Activated naive CD8-positive, alpha-beta T cell treated with anti-CD3 and anti-CD28 coated beads, Interleukin-2, amount 50 U/mL, for 24 hours (primary cell): ENCODE measurements around the gene GABRD.

ENCODE experiments used
- ATAC-seq: fragments of 150-1000 bp; cut with Tn5 transposase; one replicate; pipeline ENCODE4 v1.10.0; 2021
- DNase-seq: peaks from one replicate; pipeline ENCODE4 v3.0.0; 2021
- H3K27ac Mint-ChIP-seq: one replicate; pipeline ENCODE4 v1.8.0; 2021; ENCODE audit warnings: mild to moderate bottlenecking, mixed read lengths
- H3K27me3 Mint-ChIP-seq: one replicate; pipeline ENCODE4 v1.8.0; 2021; ENCODE audit warnings: mixed read lengths
- H3K36me3 Mint-ChIP-seq: one replicate; pipeline ENCODE4 v1.8.0; 2021; ENCODE audit warnings: low read depth, mixed read lengths
- H3K4me1 Mint-ChIP-seq: one replicate; pipeline ENCODE4 v1.8.0; 2021; ENCODE audit warnings: mixed read lengths
- H3K4me3 Mint-ChIP-seq: one replicate; pipeline ENCODE4 v1.8.0; 2021; ENCODE audit warnings: mild to moderate bottlenecking, moderate library complexity, mixed read lengths
- H3K9me3 Mint-ChIP-seq: one replicate; pipeline ENCODE4 v1.8.0; 2021; ENCODE audit warnings: mixed read lengths

GABRD gene

DNA sequence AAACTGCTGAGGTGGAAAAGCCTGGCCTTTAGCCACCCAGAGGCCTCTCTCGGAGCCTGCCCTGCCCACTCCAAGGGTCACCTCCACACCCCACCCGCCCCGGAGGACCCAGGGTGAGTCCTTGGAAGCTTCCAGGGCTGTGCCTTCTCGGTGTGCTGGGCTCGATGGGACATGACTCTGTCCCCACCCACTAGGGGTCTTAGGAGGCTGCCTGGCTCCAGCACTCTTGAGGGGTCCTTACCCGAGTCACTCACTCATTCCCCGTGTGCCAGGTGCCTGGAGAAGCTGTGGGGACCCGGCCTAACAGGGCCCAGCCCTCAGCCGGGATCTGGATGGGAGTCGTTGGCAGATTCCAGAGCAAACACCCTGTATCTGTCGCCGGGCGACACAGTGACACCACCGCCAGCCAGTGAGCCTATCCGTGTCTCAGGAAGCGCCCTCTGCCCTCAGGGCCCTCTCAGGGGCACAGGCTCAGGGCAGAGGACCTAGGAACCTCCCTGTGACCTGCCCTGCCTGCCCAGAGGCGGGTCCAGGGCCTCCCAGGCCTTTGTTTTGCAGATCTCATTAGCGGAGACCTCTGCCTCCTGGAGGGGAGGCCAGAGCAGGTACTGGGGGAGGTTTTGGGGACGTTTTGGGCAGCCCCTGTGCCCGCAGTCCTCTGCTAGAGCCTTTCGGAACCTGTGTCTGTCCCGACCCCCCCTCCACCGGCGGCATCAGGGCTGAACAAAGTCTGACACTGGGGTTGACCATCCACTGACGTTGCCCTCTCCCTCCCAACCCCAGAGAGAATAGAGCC, 28.0 kb downstream of the GABRD start:
- Mint-ChIP-seq H3K9me3 (no peaks in the 10 kb centered on the region), H3K27ac (no peak overlapping the region), H3K36me3 (no peaks in the 10 kb centered on the region), H3K27me3 (peaks cover 20% of the 10 kb centered on the region), H3K4me1 (peaks cover 24% of the 10 kb centered on the region), H3K4me3 (no peak overlapping the region)
- ATAC-seq: no peak
- no peak for DNase-seq

DNA sequence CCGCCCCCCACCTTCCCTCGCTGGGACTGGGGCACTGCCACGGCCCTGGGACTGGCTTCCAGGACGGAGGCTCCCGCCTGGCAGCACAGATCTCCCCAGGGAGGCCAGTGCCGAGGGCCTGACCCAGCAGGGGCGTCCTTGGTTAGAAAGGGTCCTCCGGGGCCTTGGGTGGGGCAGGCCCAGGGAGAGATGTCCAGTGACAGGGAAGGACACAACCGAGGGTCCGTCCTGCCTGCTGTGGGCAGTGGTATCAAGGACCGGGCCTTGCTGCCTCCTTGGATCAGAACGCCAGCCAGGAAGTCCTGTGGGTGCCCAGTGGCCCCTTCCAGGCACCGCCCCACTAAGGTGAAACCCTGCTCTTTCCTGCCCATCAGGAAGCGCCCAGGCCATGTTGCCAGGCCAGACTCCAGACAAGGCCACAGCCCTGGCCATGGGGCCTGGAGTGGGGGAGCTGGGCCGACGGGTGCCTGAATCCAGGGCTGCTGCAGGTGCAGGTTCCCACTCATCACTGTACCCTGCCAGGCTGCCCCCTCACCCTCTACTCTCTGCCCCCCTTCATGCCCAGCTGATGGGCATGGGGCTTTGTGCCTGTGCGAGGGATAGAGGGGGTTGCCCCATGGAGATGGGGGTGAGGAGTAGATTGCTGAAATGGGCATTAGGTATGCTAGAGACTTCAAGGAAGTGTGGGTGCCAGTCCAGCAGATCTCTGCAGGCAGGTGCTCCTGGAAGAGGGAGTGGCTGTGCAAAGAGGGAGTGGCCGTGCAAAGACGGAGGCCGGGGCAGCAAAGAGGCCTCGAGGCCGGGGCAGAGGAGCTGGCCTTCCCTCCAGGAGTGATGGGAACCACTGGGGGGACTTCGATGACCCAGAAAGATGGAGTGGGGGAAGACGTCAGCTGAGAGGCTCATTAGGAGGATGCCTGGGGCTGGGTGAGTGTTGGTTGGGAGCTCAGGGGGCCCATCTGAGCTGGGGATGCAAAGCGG, 28.9 kb downstream of the GABRD start:
- no peak for DNase-seq
- H3K27me3 Mint-ChIP-seq: peaks cover 20% of the 10 kb centered on the region
- peaks cover 24% of the 10 kb centered on the region for H3K4me1 Mint-ChIP-seq
- H3K4me3 Mint-ChIP-seq: peak overlapping the region; percentile 14
- H3K9me3 Mint-ChIP-seq: no peaks in the 10 kb centered on the region
- no peaks in the 10 kb centered on the region for H3K36me3 Mint-ChIP-seq
- H3K27ac Mint-ChIP-seq: no peak overlapping the region
- ATAC-seq: no peak

DNA sequence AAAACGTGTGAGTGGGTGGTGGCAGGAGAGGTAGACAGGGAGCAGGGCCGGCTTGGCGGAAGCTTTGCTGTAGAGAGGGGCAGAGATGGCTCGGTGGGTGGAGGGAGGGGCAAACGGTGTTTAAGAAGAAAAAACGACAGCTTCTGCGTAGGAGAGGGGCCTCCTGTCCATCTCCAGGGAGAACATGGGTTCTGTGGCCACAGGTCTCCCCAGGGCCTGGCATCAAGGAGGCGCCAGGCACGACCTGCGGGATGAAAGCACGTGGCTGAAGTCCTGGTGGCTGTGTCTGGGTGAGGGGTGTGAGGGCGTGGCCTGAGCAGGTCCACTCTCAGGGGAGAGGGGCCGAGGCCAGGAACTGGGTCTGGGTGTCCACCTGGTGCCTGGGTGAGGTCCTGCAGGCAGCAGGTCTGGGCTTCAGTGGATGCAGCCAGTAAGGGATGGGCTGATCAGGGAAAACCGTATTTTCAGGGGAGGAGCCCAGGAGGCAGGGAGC, 30.1 kb downstream of the GABRD start:
- Mint-ChIP-seq H3K27ac (peak overlapping the region; percentile 27), H3K36me3 (no peaks in the 10 kb centered on the region), H3K9me3 (no peaks in the 10 kb centered on the region), H3K4me3 (peak overlapping the region; percentile 78), H3K27me3 (peaks cover 17% of the 10 kb centered on the region), H3K4me1 (peaks cover 19% of the 10 kb centered on the region)
- no peak for DNase-seq
- ATAC-seq: no peak

DNA sequence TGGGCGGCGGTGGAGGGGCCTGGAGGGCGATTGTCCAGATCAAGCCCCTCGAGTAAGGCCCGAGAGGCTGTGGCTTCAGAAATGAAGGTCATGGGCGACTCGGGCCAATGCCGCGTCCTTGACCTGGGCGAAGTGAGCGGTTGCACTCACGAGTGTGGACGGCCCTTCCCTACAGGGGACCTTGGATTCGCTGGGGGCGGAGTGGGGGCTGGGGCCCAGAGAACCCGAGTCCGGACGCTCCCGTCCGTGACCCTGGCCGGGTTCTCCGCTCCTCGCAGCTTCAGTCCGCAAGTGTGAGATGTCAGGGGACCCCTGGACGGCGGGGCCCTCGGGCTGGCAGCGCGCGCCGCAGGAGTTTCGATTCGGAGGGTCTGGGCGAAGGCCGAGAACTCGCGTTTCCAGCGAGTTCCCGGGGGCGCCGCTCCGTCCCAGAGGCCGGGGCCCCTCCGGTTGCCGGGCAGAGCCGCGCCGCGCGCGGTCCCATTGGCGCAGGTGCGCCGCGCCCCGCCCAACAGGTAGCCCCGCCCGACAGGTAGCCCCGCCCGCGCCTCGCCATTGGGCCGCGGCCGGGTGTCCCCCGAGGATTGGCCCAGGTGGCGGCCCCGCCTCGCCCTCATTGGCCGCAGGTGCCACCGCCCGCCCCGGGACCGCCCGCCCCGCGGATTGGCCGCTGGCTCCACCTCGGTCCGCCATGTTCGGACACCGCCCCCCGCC, 30.7 kb downstream of the GABRD start, which contains the start of gene PRKCZ:
PRKCZ (plus strand) TSS at position 694 of the 714 bp plus-strand sequence. CDS start 220 bp downstream, outside the sequence.
- Mint-ChIP-seq H3K9me3 (no peaks in the 10 kb centered on the region), H3K4me1 (peaks cover 17% of the 10 kb centered on the region), H3K36me3 (no peaks in the 10 kb centered on the region), H3K27ac (peak within 1 kb of the TSS; percentile 27), H3K4me3 (peak within 1 kb of the TSS; percentile 78), H3K27me3 (peaks cover 17% of the 10 kb centered on the region)
- ATAC-seq: peak; percentile 91
- peak; percentile 94 for DNase-seq

DNA sequence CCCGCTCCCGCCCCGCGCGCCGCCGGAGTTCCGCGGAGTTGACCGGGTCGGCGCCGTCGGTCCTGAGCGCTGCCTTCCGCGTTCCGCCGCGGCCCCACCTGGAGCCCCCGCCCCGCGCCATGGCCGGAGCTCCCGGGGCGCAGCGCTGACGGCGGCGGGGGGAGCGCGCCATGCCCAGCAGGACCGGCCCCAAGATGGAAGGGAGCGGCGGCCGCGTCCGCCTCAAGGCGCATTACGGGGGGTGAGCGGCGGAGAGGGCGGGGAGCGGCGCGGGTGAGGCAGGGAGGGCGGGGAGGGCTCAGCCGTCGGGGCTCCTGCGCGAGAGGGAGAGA, 31.3 kb downstream of the GABRD start:
- Mint-ChIP-seq H3K27me3 (peaks cover 17% of the 10 kb centered on the region), H3K4me1 (peaks cover 12% of the 10 kb centered on the region), H3K4me3 (peak overlapping the region; percentile 57), H3K9me3 (no peaks in the 10 kb centered on the region), H3K36me3 (no peaks in the 10 kb centered on the region), H3K27ac (no peak overlapping the region)
- ATAC-seq (peak; percentile 10), DNase-seq (peak; percentile 37)

DNA sequence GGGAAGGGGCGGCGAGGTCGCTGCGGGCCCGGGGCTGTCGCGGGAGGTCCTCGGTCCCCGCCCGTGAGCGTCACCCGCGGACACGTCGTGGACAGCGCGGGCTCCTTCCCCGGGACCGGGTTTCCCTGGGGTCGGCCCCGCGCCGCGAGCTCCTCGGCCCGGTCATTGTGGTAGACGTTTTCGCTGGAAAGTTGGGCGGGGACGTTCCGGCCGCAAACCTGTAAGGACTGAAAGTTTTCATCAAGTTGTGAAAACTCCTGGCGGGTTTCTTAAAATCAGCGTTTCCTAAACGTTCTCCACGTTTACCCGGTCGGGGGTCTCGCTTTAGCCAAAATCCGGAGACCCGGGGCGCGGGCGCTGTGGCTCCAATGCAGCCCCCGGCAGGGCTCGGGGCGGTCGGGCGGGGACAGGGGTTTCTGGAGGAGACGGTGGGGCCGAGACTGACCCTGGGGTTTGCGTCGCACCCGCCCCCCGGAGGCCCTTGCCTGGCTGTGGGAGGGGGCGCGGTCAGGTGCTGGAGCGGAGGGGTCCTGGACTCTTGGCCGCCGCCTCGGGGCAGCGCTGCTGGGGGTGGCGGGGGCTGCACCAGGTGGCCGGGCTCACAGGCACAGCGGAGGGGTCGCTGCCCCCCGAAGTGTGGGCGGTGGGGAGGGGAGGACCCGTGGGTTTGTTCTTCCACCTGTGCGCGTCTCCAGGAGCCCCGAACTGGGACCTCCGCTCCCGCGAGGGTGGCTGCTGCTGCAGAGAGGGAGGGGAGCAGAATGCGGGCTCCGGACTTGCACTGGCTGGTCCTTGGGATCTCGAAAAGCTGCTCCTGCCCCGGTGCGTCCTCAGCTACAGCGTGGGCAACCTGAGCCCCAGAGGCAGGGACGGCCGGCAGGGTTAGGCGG, 31.9 kb downstream of the GABRD start:
- ATAC-seq (no peak), DNase-seq (peak; percentile 25)
- Mint-ChIP-seq H3K4me1 (peaks cover 7% of the 10 kb centered on the region), H3K27ac (no peak overlapping the region), H3K36me3 (no peaks in the 10 kb centered on the region), H3K27me3 (peaks cover 12% of the 10 kb centered on the region), H3K9me3 (no peaks in the 10 kb centered on the region), H3K4me3 (peak overlapping the region; percentile 57)

DNA sequence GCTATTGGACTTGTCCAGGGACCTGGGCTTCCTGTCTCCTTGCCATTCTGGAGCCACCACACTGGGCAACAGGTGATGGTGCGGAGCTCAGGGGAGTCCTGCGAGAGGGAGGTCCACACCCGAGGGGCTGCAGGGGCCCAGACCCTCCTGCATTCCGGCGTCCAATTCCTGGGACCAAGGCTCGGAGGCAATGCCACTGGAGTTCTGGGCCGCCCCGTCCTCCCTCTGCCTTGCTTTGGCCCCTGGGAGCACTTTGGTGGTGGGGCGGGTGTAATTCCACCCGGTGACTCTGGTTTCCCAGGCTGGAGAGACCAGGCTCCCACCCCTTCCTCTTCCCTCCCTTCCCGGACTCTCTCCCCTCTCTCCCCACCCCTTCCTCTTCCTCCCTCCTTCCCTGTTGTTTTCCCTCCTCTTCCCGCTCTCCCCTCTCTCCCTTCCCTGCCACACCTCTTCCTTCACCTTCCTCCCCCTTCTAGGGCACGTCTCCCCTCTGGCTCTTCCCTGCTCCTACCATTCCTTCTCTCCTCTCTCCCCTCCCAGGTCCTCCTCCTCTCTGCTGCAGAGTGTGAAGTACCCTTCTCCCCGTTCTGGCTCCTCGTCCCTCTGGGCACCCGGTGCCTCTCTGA, 33.0 kb downstream of the GABRD start:
- Mint-ChIP-seq H3K36me3 (no peaks in the 10 kb centered on the region), H3K4me3 (no peak overlapping the region), H3K9me3 (no peaks in the 10 kb centered on the region), H3K27ac (no peak overlapping the region), H3K27me3 (peaks cover 12% of the 10 kb centered on the region), H3K4me1 (peaks cover 7% of the 10 kb centered on the region)
- DNase-seq (no peak), ATAC-seq (no peak)

DNA sequence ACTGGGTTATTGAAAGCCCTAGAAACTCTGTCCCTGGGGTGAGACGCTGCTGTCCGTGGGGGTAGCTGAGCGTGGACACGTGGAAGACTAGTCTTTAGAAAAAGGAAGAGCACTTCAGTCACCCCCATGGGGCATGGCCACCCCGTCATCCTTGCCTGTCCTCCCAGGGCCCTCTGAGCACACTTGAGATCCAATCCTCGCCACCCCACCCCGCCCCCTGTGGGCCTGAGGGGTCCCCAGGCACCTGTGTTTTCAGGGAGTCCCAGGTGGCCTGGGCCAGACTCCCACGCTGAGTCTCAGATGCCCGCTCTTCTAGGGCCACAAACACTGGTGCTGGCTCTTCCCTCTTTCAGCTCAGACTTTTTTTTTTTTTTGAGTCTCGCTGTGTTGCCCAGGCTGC, 33.6 kb downstream of the GABRD start:
- Mint-ChIP-seq H3K27ac (no peak overlapping the region), H3K36me3 (no peaks in the 10 kb centered on the region), H3K27me3 (peaks cover 12% of the 10 kb centered on the region), H3K9me3 (no peaks in the 10 kb centered on the region), H3K4me3 (no peak overlapping the region), H3K4me1 (peaks cover 7% of the 10 kb centered on the region)
- ATAC-seq: no peak
- no peak for DNase-seq

DNA sequence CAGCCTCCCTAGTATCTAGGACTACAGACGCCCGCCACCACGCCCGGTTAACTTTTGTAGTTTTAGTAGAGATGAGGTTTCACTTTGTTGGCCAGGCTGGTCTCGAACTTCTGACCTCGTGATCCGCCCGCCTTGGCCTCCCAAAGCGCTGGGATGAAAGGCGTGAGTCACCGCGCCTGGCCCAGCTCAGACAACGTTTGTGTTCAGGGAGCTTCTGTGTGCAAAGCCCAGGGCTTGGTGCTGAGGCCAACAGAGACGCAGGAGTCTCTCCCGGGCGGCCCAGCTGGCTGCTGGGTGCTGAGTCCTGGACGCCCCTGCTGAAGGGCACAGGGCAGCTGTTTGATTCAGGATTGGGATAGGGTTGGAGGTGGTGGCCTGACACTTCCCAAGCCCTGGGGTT, 34.1 kb downstream of the GABRD start:
- Mint-ChIP-seq H3K27me3 (peaks cover 11% of the 10 kb centered on the region), H3K9me3 (no peaks in the 10 kb centered on the region), H3K27ac (no peak overlapping the region), H3K36me3 (no peaks in the 10 kb centered on the region), H3K4me1 (peaks cover 7% of the 10 kb centered on the region), H3K4me3 (no peak overlapping the region)
- DNase-seq (no peak), ATAC-seq (no peak)

DNA sequence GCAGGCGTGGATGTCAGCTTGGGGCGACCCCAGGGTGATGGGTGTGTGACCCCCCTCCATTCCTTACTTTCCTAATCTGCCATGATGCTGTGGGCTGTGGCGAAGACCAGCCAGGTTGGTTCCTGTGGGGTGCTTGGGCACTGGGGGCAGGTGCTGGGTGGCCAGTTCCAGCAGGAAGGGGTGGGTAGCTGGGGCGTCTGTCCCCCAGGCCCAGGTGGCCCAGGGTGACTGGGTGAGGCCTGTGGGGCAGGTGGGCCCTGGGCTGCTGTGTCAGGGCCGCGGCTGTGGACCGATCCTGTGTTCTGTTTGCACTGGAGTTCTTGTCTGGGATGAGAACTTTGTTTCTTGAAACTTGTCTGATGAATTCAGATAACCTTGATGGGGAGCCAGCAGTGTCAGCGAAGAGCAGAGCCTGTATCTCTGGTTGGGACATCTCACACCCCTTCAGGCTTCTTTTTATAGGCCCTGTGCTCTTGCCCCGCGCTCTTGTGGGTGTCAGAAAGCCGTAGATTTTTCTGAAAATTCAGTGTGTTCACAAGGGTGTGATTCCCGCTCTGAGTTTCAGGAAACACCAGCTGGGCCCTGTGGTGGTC, 34.7 kb downstream of the GABRD start:
- H3K9me3 Mint-ChIP-seq: no peaks in the 10 kb centered on the region

DNA sequence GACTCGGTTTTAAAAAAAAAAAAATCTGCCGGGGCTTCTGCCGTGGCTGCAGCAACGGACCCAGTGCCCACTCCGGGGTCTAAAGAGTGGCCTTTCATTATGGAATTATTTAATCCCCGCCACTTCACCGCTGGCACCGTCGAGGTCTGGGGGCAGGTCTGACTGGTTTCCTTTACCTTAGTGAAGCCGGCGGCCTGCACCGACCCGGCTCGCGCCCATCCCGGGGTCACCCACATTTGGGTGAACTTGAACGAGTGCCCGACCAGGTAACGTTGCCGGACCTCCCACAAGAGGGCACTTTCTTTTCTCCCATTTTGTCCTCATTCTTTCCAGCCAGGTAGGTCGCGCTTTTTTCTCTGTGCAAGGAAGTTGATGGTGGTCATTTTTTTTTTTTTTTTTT, 35.4 kb downstream of the GABRD start:
- Mint-ChIP-seq H3K9me3 (no peaks in the 10 kb centered on the region), H3K27ac (no peak overlapping the region), H3K4me1 (no peaks in the 10 kb centered on the region), H3K36me3 (no peaks in the 10 kb centered on the region), H3K27me3 (no peaks in the 10 kb centered on the region), H3K4me3 (no peak overlapping the region)
- DNase-seq (no peak), ATAC-seq (no peak)

More for the DNA sequence above, 34.7 kb downstream of the GABRD start:
- H3K4me1 Mint-ChIP-seq: peaks cover 6% of the 10 kb centered on the region
- no peak overlapping the region for H3K4me3 Mint-ChIP-seq
- ATAC-seq (no peak), DNase-seq (no peak)
- no peaks in the 10 kb centered on the region for H3K36me3 Mint-ChIP-seq
- no peak overlapping the region for H3K27ac Mint-ChIP-seq
- H3K27me3 Mint-ChIP-seq: peaks cover 6% of the 10 kb centered on the region

DNA sequence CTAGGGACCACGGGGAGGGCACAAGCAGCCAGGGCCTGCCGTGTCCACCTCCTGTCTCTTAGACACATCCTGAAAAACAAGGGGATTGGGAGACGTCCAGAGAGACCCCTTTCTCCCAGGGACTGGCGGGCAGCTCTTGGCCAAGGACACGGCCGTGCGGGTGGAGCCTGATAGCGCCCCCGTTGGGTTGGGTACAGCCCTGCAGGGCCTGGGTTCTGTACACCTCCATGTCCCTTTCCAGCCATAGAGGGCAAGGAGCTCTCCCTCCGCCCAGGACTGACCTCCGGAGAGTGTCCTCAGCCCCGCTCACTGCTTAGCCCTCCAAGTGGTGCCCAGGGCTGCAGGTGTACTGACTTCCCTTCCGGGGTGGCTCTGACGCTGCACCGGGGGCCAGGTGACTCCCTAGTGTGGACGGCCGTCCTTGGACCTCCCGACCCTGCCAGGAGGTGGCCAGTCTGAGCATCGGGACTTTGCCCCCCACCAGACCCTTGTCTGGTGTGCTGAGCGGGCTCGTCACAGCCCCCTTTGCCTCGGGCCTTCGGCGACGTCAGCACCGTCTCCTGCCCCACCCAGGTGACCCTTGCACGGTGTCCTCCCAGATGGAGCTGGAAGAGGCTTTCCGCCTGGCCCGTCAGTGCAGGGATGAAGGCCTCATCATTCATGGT, 36.9 kb downstream of the GABRD start:
- Mint-ChIP-seq H3K4me3 (no peak overlapping the region), H3K27ac (no peak overlapping the region), H3K9me3 (no peaks in the 10 kb centered on the region), H3K27me3 (no peaks in the 10 kb centered on the region), H3K36me3 (no peaks in the 10 kb centered on the region), H3K4me1 (no peaks in the 10 kb centered on the region)
- DNase-seq (no peak), ATAC-seq (no peak)
